Measurements from ENCODE around the gene GLT1D1. TPM values are rescaled to one million over a fixed set of nuclear protein-coding genes. Genes with fewer than 3 reads are reported as not detected.

GLT1D1 gene
- total RNA-seq, 4 donors from 2014 or later = 0.09 to 10.4 (median 0.71) TPM

GRCh38 chr12:129028844-129029243, 175.6 kb downstream of the GLT1D1 start:
- ATAC-seq (ENCODE audit: low FRiP score) = no peak
- TF ChIP-seq, protein P1, sequence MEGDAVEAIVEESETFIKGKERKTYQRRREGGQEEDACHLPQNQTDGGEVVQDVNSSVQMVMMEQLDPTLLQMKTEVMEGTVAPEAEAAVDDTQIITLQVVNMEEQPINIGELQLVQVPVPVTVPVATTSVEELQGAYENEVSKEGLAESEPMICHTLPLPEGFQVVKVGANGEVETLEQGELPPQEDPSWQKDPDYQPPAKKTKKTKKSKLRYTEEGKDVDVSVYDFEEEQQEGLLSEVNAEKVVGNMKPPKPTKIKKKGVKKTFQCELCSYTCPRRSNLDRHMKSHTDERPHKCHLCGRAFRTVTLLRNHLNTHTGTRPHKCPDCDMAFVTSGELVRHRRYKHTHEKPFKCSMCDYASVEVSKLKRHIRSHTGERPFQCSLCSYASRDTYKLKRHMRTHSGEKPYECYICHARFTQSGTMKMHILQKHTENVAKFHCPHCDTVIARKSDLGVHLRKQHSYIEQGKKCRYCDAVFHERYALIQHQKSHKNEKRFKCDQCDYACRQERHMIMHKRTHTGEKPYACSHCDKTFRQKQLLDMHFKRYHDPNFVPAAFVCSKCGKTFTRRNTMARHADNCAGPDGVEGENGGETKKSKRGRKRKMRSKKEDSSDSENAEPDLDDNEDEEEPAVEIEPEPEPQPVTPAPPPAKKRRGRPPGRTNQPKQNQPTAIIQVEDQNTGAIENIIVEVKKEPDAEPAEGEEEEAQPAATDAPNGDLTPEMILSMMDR (IDR thresholded peaks at IDR 0.05) = no peak
- DNase-seq (ENCODE audit: low spot score) = no peak

Other genes starting within 250 kb of the GLT1D1 start
- gene SLC15A4, start 29.5 kb upstream of the GLT1D1 start, total RNA-seq = 10 to 100 TPM; 20.8 to 50.3 (median 43.6) TPM